ENCODE data around the gene FILIP1L.

GRCh38 chr3:100155590-100155989 is 41.3 kb upstream of the FILIP1L start:
- TF ChIP-seq CTCF (IDR thresholded peaks at IDR 0.05) (no peak), POLR2A (IDR thresholded peaks at IDR 0.05) (no peak), POLR2AphosphoS5 (IDR thresholded peaks at IDR 0.05) (no peak)
